ENCODE measurements around the gene DOCK2.
"Not testable (repeated sequence)": the region's sequence is repeated elsewhere in the genome, so short reads cannot be mapped to it uniquely, and the experiment has no call there.

DNA sequence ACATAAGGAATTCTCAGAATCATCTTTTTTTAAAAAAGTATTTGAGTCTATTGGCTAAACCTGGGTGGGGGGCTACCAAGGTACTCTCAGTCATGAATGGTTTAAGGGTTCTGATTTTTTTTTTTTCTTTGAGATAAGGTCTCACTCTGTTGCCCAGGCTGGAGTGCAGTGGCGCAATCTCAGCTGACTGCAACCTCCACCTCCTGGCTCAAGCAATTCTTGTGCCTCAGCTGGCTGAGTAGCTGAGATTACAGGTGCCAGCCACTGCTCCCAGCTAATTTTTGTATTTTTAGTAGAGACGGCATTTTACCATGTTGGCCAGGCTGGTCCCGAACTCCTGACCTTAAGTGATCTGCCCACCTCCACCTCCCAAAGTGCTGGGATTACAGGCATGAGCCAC lies 171.8 kb downstream of the DOCK2 start:
- TF ChIP-seq CTCF (IDR thresholded peaks at IDR 0.05); FOSL2 (IDR thresholded peaks at IDR 0.05); FOSL2 (CRISPR knock-in tag; IDR thresholded peaks at IDR 0.05); CHD2 (IDR thresholded peaks at IDR 0.05; ENCODE audit: low read length, partially characterized antibody); EP300 (IDR thresholded peaks at IDR 0.05); KDM1A (IDR thresholded peaks at IDR 0.05; ENCODE audit: low read depth): not testable (repeated sequence)
- TF ChIP-seq, protein P1, sequence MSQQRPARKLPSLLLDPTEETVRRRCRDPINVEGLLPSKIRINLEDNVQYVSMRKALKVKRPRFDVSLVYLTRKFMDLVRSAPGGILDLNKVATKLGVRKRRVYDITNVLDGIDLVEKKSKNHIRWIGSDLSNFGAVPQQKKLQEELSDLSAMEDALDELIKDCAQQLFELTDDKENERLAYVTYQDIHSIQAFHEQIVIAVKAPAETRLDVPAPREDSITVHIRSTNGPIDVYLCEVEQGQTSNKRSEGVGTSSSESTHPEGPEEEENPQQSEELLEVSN (IDR thresholded peaks at IDR 0.05; ENCODE audit: borderline replicate concordance, low read depth): not testable (repeated sequence)
- TF ChIP-seq, protein P2, sequence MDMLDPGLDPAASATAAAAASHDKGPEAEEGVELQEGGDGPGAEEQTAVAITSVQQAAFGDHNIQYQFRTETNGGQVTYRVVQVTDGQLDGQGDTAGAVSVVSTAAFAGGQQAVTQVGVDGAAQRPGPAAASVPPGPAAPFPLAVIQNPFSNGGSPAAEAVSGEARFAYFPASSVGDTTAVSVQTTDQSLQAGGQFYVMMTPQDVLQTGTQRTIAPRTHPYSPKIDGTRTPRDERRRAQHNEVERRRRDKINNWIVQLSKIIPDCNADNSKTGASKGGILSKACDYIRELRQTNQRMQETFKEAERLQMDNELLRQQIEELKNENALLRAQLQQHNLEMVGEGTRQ (IDR thresholded peaks at IDR 0.05): not testable (repeated sequence)

All from A549 (cell line).